GM12864 (cell line): Measurements from ENCODE around the gene KRTAP12-4.
"Not testable (repeated sequence)": the region's sequence is repeated elsewhere in the genome, so short reads cannot be mapped to it uniquely, and the experiment has no call there.

Experiments used
- DNase-seq: peaks from one replicate; pipeline ENCODE4 v3.0.0-alpha.2; 2011; ENCODE audit warnings: low read depth
- H3K4me3 ChIP-seq: 2 replicates; pipeline ENCODE4 v1.5.1; 2011; ENCODE audit warnings: mild to moderate bottlenecking, low read depth, low read length, control low read depth
- CTCF ChIP-seq: IDR thresholded peaks from 2 replicates; pipeline ENCODE4 v1.5.1; 2011; ENCODE audit warnings: low read depth, mild to moderate bottlenecking, moderate library complexity, low read length, control low read depth, inconsistent platforms; ENCODE audit errors: missing control alignments

The KRTAP12-4 gene

DNA sequence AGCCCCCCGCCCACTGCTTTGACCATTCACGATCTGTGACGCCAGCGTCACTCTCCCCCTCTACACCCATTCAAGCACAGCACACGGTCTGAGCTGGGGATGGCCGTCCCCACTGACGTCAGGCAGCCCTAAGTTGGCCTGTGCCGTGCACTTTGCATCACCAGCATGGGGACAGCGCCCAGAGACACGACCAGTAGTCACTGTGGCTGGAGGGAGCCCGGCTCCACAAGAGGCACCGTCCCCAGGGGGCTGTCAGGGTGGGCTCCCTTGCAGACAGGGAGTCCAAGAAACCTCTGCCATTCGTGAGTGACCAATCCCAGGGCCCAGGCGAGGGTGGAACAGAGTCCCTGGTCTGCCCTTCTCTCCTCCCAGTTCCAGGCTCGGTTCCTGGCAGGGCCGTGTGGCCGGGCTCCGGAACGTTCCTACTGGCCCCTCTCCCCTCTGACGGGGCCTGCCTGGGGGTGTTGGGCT, 40.3 kb downstream of the KRTAP12-4 start:
- no peak for TF ChIP-seq CTCF
- no peak for DNase-seq

DNA sequence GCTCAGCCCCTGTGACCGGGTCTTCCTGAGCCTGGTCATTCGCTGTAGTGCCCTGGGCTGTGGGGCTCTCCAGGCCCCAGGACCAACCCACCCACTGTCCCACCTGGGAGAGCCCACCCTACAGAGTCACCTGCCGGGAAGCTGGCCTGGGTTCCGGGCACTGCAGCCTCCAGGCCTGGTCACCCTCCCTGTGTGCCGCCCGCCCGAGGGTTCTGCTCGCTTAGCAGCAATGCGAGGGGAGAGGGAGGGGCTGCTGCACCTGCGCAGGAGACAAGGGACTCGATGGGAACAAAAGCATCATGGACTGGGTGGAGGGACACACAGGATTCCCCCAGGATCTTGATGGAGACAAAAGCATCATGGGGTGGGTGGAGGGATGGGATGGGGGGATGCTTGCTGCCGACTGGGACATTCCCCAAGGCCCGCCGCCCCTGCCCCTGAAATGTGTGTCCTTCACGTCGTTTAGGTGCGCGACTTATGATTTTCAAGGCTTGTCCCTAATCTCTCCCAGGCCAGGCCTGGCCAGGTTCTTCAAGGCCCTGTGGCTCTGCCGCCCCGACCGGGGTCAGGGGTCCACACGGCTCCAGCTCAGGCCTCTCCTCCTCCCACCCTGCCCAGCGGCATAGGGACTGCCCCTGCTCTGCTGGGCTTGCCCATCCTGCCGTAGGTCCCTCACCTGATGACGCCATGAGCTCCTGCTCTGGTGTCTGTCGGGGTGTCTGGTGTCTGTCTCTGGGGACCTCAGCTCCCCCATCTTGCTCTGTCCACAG, 40.9 kb downstream of the KRTAP12-4 start:
- no peak overlapping the region for H3K4me3 ChIP-seq
- TF ChIP-seq CTCF, result no peak
- DNase-seq, result no peak

More for the DNA sequence above, 40.3 kb downstream of the KRTAP12-4 start:
- H3K4me3 ChIP-seq, result no peak overlapping the region

DNA sequence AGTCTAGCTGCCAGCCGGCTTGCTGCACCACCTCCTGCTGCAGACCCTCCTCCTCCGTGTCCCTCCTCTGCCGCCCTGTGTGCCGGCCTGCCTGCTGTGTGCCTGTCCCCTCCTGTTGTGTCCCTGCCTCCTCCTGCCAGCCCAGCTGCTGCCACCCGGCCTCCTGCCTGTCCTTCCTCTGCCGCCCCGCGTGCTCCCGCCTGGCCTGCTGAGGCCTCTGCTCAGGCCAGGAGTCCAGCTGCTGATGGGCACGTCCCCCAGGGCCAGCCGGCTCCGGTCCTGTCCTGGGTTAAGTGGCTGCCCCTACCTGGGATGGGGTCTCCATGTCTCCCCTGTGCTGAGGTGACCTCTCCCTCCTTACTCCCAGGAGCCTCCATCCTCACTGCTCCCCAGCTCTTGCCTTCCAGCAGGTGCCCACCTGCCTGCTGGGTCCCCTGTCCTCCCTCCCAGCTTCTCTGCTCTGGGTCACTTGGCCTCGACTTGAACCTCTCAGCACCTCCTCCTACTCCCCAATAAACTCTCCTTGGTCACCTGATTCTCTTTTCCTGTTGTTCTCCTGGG, 41.7 kb downstream of the KRTAP12-4 start:
- no peak for DNase-seq
- TF ChIP-seq CTCF, result no peak
- no peak overlapping the region for H3K4me3 ChIP-seq

DNA sequence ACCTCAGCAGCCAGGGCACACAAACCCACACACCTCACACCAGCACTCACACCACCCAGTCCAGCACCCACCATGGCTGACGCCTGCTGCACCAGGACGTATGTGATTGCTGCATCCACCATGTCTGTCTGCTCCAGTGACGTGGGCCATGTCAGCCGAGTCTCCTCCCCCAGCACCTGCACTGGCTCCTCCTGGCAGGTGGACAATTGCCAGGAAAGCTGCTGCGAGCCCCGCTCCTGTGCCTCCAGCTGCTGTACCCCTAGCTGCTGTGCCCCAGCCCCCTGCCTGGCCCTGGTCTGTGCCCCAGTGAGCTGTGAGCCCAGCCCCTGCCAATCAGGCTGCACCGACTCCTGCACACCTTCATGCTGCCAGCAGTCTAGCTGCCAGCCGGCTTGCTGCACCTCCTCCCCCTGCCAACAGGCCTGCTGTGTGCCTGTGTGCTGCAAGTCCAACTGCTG, 42.4 kb downstream of the KRTAP12-4 start, which contains the start of gene KRTAP10-8:
TSS of gene KRTAP10-8 (plus strand) at position 51 of the 458 bp plus-strand sequence. CDS start at position 73, 22 bp downstream.
- TF ChIP-seq CTCF, result no peak
- H3K4me3 ChIP-seq, result no peak within 1 kb of the TSS
- no peak for DNase-seq

DNA sequence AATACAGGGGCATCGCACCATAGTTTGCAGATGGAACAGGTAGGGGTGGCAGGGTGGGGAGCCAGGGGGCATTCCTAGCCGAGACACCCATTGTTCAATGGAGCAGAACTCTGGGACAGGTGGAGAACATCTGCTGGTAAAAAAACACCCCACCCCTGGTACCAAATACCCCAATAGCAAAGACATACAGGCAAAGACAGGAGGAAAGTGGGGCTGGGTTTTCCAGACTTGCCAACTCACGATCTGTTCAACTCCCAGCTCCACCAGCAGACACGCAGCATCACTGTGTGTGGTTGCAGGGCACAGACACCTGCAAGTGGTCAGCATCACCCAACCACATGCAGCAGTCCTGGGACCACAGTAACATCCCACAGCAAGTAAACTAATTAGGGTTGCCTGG, 42.9 kb downstream of the KRTAP12-4 start:
- TF ChIP-seq CTCF, result no peak
- H3K4me3 ChIP-seq, result no peak overlapping the region
- no peak for DNase-seq

DNA sequence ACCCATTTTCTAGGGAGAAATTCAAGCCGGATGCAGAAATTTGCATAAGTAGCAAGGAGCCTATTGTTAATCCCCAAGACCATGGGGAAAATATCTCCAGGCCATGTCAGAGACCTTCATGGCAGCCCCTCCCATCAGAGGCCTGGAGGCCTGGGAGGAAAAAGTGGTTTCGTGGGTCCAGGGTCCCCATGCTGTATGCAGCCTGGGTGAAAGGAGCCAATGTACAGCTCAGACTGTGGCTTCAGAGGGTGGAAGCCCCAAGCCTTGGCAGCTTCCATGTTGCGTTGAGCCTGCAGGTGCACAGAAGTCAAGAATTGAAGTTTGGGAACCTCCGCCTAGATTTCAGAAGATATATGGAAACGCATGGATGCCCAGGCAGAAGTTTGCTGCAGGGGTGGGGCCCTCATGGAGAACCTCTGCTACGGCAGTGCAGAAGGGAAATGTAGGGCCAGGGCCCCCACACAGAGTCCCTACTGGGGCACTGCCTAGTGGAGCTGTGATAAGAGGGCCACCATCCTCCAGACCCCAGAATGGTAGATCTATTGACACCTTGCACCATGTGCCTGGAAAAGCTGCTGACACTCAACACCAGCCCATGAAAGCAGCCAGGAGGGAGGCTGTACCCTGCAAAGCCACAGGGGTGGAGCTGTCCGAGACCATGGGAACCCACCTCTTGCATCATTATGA, 44.2 kb downstream of the KRTAP12-4 start:
- H3K4me3 ChIP-seq, DNase-seq: not testable (repeated sequence)

- no peak for DNase-seq
- no peak for TF ChIP-seq CTCF
- no peak overlapping the region for H3K4me3 ChIP-seq
Observed at GRCh38 chr21:44609193-44609592, 45.3 kb downstream of the KRTAP12-4 start.
